G401.6 (cell line): Measurements from ENCODE around the gene FKRP.

Experiments
- FAIRE-seq: peaks from 2 replicates; lab custom pipeline; 2012; peaks lifted over from hg19 to GRCh38; lab: Jason Lieb, UNC

Gene FKRP

DNA sequence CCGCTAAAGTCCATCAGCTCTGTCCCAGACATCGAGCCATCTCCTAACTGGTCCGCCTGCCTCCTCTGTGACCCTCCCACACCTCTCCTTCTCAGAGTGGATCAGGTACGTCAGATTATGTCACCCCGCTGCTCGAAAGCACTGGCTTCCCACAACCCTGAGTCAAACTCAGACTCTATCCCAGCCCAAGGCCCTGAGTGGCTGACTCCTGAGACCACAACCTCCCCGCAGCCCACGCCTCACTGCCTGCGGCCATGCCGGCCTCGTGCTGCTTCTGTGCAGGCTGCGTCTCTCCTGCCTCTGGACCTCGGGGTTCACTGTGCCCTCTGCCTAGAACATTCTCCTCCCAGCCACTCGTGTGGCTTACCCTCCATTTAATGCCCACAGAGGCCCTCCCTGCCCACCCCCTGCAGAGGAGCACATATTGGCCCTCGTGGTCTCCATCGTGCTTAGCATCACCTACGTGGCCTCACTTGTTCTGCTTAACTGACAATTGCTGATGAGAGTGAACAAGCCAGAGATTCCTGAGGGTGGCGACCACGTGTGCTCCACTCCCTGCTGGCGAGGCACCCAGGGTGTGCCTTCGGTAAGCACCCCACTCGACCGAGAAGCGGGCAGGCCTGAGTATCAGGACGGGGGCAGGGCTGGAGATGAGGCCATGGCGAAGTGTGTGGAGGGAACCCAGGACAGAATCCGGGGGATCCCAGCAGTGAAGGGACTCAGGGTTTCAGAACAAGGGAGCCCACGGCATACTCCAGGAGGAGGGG lies 13.5 kb upstream of the FKRP start:
- no peak for FAIRE-seq

DNA sequence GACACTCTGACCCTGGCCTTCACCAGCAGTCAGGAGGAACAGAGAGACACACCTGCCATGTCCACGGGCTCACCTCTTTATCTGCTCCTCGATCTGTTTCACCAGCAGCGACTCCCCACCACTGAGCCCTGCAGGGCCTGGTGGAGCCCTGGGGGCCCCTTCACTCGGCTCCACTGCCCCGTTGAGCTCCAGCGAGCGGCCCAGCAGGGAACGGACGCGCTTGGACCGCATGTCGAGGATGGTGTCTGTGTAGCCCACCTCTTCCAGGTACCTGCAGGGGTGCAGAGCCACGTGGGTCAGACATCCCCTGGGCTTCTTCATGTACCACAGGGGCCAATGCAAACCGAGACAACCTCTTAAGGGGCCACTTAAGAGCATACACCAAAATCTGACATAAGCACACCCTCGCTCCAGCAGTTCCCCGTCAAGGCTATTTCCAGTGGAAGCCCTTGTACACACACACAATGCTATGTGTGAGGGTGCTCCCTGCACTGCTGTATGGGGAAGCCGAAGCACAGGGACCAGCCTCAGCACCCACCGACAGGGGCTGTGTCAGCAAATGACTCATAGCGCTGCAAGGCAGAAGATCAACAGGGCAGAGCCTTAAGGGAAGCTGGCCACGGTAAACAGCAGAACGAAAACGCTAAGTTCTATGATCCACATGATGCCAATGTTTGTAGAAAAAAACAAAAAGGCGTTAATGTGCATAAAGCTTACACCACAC lies 12.7 kb upstream of the FKRP start:
- no peak for FAIRE-seq

DNA sequence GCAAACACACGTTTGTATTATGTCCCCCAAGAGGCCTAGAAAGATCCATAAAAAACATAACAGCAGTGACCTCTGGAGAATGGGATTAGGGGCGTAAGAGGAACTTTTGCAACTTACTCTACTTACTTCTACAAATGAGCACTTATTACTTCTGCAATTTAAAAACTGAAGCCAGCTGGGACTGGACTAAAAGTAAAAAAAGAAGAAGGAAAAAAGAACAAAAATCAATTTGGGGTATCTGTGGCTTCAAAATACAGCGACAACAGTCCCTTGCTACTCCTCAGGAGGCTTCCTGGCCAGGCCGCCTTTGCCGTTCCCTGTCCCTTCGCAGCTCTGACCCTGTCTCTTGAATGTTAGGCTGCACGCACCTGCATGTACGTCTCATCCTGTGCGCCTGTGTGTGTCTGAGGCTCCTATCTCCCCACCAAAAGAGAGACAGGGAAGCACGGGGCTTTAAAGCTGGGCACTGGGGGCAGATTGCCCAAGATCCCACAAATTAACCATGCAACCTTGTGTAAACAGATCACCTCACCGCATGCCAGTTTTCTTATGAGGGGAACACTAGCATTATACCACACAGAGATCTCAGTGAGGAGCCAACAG lies 12.1 kb upstream of the FKRP start:
- no peak for FAIRE-seq

DNA sequence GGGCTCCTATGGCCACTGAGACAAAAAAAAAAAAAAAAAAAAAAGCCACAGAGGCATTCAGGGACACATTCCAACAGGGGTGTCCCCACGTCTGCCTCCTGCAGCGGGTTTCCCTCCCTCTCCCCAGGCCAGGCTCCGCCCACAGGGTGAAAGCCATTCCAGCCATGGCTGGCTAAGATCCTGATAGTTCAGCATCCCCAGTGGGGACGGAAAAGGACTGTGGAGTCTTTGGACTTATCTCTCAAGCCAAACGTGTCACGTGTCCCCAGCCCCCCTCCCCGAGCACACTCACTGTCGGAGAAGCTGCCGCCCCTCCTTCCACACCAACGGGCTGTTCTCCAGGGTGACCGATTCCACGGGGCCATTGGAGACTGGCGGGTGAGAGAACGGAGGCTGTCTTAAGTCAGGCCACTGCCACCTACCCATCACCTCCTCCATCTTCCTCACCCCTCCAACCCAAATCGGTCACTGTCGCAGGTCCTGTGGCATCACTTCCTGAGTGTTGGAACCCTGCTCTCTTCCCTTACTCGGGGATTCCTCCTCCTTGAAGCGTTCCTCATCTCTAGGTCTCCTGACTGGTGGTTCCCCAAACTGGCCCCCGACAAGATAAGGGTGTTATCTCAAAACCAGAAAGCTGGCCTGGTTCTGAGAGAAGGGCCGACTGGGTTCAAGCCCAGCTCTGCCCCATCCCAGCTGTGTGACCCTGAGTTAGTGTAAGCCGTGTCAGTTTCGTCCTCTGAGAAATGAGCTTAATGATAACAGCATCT lies 9.1 kb upstream of the FKRP start:
- no peak for FAIRE-seq

DNA sequence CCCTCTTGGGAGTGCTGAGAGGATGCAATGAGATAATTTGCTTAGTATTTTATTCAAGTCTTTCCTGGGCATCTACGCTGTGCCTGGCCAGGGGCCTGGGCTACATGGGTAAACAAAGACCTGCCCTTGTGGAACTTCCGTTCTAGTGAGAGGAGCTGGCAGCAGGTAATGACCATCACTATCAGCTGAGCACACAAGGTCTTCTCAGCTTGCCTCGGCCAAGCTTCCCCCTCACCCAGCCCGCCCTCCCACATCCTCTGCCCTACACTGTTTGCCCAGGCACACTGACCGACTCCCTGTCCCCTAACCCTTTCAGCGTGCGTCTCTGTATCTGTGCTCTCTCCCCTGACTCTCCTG lies 8.6 kb upstream of the FKRP start:
- no peak for FAIRE-seq

DNA sequence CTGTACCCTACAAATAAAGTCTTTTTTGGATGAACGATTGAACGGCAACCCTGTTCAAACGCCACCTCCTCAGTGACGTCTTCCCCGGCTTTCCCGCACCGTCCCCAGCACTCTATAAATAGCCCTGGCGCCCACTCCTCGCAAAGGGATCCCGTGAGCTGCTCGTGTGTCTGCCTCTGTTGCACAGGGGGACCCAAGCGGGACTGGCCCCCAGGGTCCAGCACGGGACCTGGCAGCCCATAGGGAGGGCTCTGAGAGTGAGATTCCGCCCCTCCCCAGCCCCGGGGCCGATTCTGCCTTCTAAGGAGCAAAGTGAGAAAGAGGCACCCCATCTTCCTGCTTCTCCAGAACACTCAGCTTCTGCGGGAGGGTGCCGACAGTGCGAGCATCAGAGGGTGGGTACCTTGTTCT lies 8.1 kb upstream of the FKRP start:
- FAIRE-seq = no peak

DNA sequence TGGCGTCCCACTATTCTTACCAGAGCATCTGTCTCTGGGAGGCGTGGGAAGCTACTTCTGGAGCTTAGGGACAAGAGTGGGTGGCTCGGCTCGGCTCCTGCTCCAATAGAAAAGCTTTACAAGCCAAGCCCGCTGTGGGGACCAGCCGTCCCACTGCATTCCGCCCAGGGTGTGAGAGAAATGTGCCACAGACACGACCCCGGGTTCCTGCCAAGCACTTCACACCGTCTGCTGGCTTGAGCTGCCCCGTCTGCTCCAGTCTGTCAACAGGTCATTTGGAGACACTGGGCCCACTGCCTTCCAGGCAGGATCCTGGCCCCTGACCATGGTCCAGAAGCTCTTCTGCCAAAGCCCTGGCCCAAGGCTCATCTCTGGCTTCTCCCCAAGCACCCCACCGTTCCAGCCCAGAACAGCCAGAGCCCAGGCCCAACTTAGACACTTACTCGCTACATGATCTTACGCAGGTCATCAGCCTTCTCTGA lies 6.5 kb upstream of the FKRP start:
- FAIRE-seq = no peak

DNA sequence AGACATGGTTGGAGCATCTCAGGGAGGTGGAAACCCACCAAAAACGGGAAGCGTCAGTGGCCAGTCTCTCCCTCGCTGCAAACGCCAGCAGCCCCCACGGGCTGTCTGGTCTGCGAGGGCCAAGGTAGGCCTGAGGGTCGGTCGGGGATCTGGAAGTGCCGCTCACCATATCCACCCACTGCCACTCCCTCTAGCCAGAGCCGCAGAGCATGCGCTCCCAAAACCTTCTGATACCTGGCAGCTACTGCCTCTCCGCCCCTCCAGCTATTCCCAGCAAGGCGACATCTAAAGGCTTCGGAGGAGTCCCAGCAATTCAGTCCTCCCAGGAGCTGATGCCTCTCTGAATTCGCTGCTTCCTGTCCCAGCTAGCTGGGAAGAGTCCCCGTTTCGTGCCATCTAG lies 4.4 kb upstream of the FKRP start:
- FAIRE-seq = no peak

DNA sequence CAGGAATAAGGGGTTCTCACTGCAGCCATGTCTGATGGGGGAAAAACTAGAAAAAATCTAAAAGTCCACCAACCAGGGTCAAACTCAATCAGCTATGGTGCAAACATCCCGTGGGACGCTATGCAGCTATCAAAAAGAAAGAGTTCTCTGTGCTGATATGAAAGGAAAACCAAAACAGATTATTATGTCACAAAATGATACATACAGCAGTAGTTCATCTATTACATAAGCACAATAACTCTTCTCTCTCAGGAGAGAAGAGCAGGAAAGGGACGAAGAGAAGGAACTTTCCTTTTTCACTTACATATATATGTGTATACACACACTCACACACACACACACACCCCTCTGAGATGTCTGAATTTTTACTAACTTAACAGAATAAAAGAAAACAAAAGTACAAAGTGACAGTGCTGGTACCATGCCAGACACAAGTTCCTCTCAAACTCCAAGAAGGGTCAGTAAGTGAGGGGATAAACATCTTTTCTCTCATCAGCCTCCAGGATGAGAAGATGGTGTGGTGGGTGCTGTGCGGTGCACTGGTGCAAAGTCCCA lies 2.9 kb upstream of the FKRP start:
- FAIRE-seq = no peak

DNA sequence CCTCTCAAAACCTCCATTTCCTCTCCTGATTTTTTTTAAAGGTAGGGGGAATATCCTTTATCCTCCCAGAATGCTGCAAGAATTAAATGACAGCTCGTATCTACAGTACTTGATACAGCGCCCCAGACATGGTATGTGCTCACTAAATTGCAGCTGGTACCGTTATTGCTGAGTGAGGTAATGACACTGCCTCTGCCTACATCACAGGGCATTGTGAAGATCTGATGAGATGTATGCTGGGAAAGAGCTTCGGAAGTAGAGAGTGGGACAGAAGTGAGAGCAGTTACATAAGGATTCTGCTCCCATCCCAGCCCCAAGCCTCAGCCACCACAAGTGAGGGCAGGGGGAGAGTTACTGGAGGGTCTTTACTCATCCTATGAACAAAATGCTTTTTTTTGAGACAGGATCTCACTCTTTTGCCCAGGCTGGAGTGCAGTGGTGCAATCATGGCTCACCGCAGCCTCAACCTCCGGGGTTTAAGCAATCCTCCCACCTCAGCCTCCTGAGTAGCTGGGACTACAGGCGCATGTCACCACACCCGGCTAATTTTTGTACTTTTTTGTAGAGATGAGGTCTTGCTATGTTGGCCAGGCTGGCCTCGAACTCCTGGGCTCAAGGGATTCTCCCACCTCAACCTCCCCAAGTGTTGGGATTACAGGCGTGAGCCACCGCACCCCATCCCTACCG lies 1.7 kb upstream of the FKRP start:
- no peak for FAIRE-seq

DNA sequence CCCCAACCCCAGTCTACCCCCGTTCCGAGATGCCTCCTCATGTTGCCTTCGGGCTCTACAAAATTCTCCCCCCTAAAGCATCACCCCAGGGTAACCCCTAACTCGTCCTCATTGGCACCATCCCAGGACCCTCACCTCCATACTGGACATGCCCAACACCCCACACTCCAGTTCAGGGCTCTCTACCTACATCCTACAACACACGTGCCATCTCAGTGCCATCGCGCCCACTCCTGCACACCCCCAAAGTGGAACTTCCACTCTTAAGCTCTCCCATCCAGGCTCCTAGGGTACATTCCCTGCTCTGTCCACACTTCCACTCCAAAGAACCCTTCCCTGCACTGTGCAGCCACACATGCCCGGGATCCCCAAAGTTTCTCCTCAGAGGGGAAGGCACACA lies 827 bp upstream of the FKRP start:
- no peak for FAIRE-seq

DNA sequence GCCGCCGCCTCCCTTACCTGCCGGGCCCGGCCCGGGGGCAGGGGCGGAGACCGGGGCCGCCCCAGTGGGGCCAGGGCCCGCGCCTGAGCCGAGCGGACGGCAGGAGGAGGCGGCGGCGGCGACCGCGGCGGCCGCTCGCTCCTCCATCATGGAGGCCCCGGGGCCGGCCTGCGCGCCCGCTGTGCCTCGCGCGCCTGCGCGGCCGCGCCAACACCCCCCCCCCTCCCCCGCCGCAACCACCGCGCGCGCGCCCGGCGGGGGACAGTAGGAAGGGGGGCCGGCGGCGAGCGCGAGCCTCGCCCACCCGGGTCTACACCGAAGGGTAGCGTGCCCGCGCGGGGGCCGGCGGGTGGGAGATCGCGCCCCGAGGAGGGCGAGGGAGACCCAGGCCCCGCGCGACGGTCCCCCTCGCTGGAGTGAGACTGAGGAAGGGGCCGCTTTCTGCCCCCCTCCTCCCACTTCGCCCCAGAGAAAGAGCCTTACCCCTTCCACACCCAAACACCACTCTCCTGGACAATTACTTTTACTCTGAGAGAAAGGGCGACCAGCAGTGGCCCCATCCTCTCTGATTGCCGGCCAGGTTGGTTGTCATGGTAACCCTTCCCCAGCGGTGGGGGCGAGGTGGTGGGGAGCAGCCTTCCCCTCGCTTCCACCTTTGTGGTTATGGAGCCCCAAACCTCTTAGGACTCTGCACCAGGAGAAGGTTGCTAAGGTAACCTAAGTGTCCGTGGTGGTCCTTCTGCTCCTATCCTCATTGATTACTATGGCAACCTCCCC lies 612 bp downstream of the FKRP start, which contains the start of gene STRN4:
STRN4 (minus strand) TSS at position 170 of the 777 bp plus-strand sequence; CDS start at position 150, 20 bp downstream.
- FAIRE-seq = no peak

DNA sequence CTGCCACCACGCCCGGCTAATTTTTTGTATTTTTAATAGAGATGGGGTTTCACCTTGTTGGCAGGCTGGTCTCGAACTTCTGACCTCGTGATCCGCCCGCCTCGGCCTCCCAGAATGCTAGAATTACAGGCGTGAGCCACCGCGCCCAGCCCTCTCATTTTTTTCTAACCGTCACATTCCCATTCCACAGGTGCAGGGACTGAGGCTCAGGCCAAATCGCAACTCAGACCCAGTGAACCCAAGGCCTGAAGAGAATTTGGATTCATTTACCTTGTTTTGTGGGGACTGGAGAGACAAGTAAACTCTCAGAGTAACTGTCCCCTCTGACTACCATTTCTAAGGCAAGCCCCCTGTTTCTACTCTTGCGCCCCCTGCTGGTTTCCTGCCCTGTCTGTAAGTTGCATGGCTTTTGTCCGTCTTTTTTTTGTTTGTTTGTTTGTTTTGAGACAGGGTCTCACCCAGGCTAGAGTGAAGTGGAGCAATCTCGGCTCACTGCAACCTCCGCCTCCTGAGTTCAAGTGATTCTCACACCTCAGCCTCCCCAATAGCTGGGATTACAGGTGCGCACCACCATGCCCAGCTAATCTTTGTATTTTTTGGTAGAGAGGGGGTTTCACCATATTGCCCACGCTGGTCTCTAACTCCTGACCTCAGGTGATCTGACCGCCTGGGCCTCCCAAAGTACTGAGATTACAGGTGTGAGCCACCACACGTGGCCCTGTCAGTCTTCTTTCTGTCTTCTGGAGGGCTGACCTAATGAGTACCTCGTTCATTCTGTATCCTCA lies 2.7 kb downstream of the FKRP start:
- no peak for FAIRE-seq

DNA sequence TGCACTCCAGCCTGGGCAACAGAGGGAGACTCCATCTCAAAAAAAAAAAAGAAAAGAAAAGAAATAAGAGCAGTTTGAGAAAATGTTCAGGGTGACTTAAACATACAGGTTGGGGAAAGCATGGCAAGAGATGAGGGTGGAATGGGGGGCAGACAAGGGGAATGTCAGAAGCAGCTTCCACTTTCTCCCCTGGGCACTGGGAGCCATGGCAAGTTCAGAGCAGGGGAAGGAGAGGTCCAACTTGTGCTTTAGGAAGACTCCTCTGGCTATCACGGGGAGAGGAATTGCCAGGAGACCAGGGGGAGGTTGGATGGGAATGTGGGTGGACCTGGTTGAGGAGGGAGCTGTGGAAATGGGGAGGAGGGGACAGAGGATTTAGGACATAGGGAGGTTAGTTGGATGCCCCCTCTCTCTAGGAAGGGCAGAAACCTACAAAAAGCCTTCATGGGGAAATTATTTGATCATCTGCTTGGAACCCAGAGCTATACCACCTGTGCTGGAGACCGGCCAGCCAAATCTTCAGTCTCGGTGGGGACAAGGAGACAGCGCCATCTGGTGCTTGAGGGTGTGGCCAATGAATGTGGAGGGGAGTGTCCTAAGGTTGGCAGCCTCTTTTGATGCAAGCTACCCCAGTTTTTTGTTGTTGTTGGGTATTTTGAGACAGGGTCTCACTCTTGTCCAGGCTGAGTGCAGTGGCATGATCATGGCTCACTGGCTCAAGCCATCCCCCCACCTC lies 7.7 kb downstream of the FKRP start:
- no peak for FAIRE-seq

DNA sequence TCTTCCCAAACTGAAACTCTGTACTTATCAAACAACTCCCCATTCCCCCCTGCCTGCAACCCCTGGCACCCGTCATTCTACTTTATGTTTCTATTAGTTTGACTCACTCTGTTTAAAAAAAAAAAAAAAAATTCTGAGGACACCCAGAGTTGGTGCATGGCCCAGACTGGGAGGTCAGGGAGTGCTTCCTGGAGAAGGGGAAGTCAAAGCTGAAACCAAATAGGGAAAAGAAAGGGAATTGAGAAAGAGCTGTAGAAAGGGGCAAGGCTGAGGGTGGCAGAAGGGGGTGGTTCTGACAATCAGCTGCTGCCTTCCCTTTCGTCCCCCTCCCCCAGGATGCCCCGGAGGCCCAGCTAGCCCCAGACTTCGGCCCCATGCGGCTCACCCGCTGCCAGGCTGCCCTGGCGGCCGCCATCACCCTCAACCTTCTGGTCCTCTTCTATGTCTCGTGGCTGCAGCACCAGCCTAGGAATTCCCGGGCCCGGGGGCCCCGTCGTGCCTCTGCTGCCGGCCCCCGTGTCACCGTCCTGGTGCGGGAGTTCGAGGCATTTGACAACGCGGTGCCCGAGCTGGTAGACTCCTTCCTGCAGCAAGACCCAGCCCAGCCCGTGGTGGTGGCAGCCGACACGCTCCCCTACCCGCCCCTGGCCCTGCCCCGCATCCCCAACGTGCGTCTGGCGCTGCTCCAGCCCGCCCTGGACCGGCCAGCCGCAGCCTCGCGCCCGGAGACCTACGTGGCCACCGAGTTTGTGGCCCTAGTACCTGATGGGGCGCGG lies 9.4 kb downstream of the FKRP start:
- no peak for FAIRE-seq

DNA sequence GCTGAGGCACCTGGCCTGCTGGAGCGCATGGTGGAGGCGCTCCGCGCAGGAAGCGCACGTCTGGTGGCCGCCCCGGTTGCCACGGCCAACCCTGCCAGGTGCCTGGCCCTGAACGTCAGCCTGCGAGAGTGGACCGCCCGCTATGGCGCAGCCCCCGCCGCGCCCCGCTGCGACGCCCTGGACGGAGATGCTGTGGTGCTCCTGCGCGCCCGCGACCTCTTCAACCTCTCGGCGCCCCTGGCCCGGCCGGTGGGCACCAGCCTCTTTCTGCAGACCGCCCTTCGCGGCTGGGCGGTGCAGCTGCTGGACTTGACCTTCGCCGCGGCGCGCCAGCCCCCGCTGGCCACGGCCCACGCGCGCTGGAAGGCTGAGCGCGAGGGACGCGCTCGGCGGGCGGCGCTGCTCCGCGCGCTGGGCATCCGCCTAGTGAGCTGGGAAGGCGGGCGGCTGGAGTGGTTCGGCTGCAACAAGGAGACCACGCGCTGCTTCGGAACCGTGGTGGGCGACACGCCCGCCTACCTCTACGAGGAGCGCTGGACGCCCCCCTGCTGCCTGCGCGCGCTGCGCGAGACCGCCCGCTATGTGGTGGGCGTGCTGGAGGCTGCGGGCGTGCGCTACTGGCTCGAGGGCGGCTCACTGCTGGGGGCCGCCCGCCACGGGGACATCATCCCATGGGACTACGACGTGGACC lies 10.1 kb downstream of the FKRP start:
- no peak for FAIRE-seq

DNA sequence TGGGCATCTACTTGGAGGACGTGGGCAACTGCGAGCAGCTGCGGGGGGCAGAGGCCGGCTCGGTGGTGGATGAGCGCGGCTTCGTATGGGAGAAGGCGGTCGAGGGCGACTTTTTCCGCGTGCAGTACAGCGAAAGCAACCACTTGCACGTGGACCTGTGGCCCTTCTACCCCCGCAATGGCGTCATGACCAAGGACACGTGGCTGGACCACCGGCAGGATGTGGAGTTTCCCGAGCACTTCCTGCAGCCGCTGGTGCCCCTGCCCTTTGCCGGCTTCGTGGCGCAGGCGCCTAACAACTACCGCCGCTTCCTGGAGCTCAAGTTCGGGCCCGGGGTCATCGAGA lies 10.7 kb downstream of the FKRP start:
- no peak for FAIRE-seq

DNA sequence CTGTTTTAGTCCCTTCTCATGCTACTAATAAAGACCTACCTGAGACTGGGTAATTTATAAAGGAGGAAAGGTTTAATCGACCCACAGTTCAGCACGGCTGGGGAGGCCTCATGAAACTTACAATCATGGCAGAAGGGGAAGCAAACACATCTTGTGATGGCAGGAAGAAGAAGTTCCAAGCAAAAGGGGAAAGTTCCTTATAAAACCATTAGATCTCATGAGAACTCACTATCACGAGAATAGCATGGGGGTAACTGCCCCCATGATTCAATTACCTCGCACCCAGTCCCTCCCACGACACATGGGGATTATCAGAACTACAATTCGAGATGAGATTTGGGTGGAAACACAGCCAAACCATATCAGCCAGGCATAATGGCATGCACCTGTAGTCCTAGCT lies 13.3 kb downstream of the FKRP start:
- FAIRE-seq = no peak
